Measurements from ENCODE around the gene ZNF205. TPM values are rescaled to one million over a fixed set of nuclear protein-coding genes. Genes with fewer than 3 reads are reported as not detected.

Gene ZNF205
- total RNA-seq, 1 donor from 2014 or later: 12.9 TPM

- H3K4me3 Mint-ChIP-seq (ENCODE audit: unreplicated experiment): peak overlapping the region; percentile 76
- no peaks in the 10 kb centered on the region for H3K9me3 Mint-ChIP-seq (ENCODE audit: low read depth)
- H3K36me3 Mint-ChIP-seq (ENCODE audit: low read depth): no peaks in the 10 kb centered on the region
- TF ChIP-seq CTCF (IDR thresholded peaks at IDR 0.05): no peak
- H3K27ac Mint-ChIP-seq (ENCODE audit: unreplicated experiment): peak overlapping the region; percentile 87
- DNase-seq (ENCODE audit: low spot score): no peak
- H3K27me3 Mint-ChIP-seq (ENCODE audit: low read depth): no peaks in the 10 kb centered on the region
- H3K4me1 Mint-ChIP-seq (ENCODE audit: low read depth): peaks cover 33% of the 10 kb centered on the region
Observed at GRCh38 chr16:3152991-3153368, 40.6 kb downstream of the ZNF205 start.

GRCh38 chr16:3155181-3155580 lies 42.8 kb downstream of the ZNF205 start:
- Mint-ChIP-seq H3K36me3 (ENCODE audit: low read depth) (no peaks in the 10 kb centered on the region), H3K4me3 (ENCODE audit: unreplicated experiment) (no peak overlapping the region), H3K27ac (ENCODE audit: unreplicated experiment) (no peak overlapping the region), H3K4me1 (ENCODE audit: low read depth) (peaks cover 34% of the 10 kb centered on the region), H3K9me3 (ENCODE audit: low read depth) (no peaks in the 10 kb centered on the region), H3K27me3 (ENCODE audit: low read depth) (no peaks in the 10 kb centered on the region)
- no peak for TF ChIP-seq CTCF (IDR thresholded peaks at IDR 0.05)
- DNase-seq (ENCODE audit: low spot score): no peak

- no peak for TF ChIP-seq CTCF (IDR thresholded peaks at IDR 0.05)
- Mint-ChIP-seq H3K27ac (ENCODE audit: unreplicated experiment) (no peak overlapping the region), H3K27me3 (ENCODE audit: low read depth) (no peaks in the 10 kb centered on the region), H3K4me1 (ENCODE audit: low read depth) (peaks cover 30% of the 10 kb centered on the region), H3K4me3 (ENCODE audit: unreplicated experiment) (no peak overlapping the region), H3K36me3 (ENCODE audit: low read depth) (no peaks in the 10 kb centered on the region), H3K9me3 (ENCODE audit: low read depth) (no peaks in the 10 kb centered on the region)
- DNase-seq (ENCODE audit: low spot score): no peak
Observed at GRCh38 chr16:3155972-3156371, 43.6 kb downstream of the ZNF205 start.

- Mint-ChIP-seq H3K4me1 (ENCODE audit: low read depth) (peaks cover 22% of the 10 kb centered on the region), H3K36me3 (ENCODE audit: low read depth) (no peaks in the 10 kb centered on the region), H3K4me3 (ENCODE audit: unreplicated experiment) (peak overlapping the region; percentile 90), H3K9me3 (ENCODE audit: low read depth) (no peaks in the 10 kb centered on the region), H3K27me3 (ENCODE audit: low read depth) (no peaks in the 10 kb centered on the region), H3K27ac (ENCODE audit: unreplicated experiment) (peak overlapping the region; percentile 86)
- peak; percentile 64 for DNase-seq (ENCODE audit: low spot score)
- TF ChIP-seq CTCF (IDR thresholded peaks at IDR 0.05): no peak
Observed at GRCh38 chr16:3157229-3158025, 45.0 kb downstream of the ZNF205 start.

GRCh38 chr16:3158026-3158509 lies 45.7 kb downstream of the ZNF205 start:
- Mint-ChIP-seq H3K36me3 (ENCODE audit: low read depth) (no peaks in the 10 kb centered on the region), H3K27ac (ENCODE audit: unreplicated experiment) (peak overlapping the region; percentile 86), H3K9me3 (ENCODE audit: low read depth) (no peaks in the 10 kb centered on the region), H3K27me3 (ENCODE audit: low read depth) (no peaks in the 10 kb centered on the region), H3K4me1 (ENCODE audit: low read depth) (peaks cover 20% of the 10 kb centered on the region), H3K4me3 (ENCODE audit: unreplicated experiment) (peak overlapping the region; percentile 90)
- no peak for TF ChIP-seq CTCF (IDR thresholded peaks at IDR 0.05)
- DNase-seq (ENCODE audit: low spot score): no peak
